ENCODE measurements around the gene BEX2.

DNA sequence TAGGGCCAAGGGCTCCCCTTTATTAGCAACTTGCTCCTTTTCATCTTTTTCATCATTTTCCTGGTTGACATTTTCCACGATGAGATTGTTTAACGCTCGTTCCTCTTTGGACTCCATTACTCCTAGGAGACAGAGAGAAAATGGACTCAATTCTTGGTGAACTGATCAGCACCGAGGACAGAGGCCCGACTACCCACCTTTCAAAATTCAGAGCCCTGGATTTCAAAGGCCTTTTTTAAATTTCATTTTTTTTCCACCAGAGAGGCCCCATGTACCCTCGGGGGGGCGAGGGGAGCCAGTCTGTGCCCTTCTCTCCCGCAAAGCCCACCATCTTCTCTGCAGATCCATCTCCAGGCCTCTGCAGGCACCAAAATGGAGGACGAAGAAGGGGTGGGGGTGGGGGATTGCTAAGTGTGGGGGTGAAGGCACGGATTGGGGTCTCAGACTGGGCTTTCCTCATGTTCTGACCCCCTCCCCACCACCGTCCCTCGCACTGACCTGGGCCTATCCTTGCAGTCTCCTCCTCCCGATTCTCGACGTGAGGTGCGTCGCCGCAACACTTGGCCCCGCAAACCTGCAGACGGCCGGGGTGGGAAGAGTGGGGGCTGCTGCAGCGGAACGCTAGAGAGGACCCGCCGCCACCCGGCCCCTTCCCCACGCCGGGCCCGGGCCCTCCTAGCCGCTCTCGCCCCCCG lies 783 bp downstream of the BEX2 start:
- TF ChIP-seq, protein P1, sequence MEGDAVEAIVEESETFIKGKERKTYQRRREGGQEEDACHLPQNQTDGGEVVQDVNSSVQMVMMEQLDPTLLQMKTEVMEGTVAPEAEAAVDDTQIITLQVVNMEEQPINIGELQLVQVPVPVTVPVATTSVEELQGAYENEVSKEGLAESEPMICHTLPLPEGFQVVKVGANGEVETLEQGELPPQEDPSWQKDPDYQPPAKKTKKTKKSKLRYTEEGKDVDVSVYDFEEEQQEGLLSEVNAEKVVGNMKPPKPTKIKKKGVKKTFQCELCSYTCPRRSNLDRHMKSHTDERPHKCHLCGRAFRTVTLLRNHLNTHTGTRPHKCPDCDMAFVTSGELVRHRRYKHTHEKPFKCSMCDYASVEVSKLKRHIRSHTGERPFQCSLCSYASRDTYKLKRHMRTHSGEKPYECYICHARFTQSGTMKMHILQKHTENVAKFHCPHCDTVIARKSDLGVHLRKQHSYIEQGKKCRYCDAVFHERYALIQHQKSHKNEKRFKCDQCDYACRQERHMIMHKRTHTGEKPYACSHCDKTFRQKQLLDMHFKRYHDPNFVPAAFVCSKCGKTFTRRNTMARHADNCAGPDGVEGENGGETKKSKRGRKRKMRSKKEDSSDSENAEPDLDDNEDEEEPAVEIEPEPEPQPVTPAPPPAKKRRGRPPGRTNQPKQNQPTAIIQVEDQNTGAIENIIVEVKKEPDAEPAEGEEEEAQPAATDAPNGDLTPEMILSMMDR (IDR thresholded peaks at IDR 0.05), result no peak
- TF ChIP-seq EZH2 (IDR thresholded peaks at IDR 0.05) (no peak), EZH2phosphoT487 (IDR thresholded peaks at IDR 0.05) (no peak)

Data from neural progenitor cell (in vitro differentiated cells).